Measurements from ENCODE around the gene TSPAN17. TPM values are rescaled to one million over a fixed set of nuclear protein-coding genes. Genes with fewer than 3 reads are reported as not detected.

Gene TSPAN17
- total RNA-seq, 1 experiment from 2014 or later = 23.3 TPM

DNA sequence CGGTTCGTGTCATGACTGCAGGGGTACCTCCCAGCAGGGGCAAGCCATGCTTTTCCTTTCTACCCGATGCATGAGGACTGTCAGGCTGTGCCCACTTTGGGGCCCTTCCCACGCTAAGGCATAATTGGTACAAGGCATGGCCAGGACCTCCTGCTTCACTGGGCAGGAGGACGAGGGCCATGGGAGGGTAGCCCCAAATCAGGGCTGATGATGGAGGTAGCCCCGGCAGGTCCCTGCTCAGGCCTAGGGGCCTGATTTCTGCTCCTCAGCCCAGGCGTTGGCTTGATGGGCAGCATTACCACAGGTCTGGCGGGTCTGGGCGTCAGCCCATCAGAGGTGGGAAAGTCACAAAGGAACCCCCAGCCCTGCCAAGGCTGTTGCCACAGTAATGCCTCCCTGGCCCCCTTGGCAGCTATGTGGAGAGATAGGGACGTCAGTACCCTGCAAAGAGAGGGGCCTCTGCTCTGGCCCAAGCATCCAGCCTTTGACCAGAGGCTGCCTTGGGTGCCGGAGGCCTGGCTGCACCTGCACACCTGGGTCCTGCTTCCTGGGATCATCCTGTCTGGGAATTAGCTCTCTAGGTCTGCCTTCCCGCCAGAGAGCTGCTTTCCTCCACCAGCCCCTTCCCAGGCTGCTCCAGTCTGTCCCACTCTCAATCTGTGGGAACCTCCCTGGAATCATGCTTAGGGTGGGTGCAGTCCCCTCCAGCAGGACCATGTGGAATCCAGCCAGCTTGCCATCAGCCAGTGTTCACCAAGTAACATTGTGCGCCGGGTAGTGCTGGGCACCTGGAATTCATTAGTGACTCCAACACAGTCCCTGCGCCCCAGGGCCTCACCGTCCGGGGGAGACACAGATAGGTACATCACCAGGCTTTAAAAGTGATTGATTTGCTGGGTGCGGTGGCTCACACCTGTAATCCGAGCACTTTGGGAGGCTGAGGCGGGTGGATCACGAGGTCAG lies 15.4 kb downstream of the TSPAN17 start:
- Histone ChIP-seq H3K27me3 (replicated peaks; ENCODE audit: insufficient read depth, low read depth, low read length, poor library complexity) (no peaks in the 10 kb centered on the region), H3K27ac (ENCODE audit: low read depth, low read length, poor library complexity, severe bottlenecking) (no peak overlapping the region), H3K4me1 (ENCODE audit: insufficient read depth, low read length, poor library complexity, severe bottlenecking) (no peaks in the 10 kb centered on the region), H3K36me3 (ENCODE audit: insufficient read depth, low read length, poor library complexity, severe bottlenecking) (no peaks in the 10 kb centered on the region), H3K4me3 (ENCODE audit: low read depth, low read length, poor library complexity, severe bottlenecking) (no peak overlapping the region), H3K9me3 (ENCODE audit: low read depth, low read length, poor library complexity, severe bottlenecking) (no peaks in the 10 kb centered on the region)
- ChIA-PET CTCF (interaction anchor here (0.6 kb wide), 1 partner anchor 290 kb away, joined by 4 read pairs; no protein-coding TSS in a partner anchor), POLR2A (ENCODE audit: low non-redundant PET) (no interaction called here)
- no peak for DNase-seq (ENCODE audit: low spot score)
- intact Hi-C loops (cut with micrococcal nuclease; ENCODE audit: unreplicated experiment) = no loop called here
- TF ChIP-seq EZH2 (IDR thresholded peaks at IDR 0.05; ENCODE audit: borderline replicate concordance, low read depth, low read length, poor library complexity, severe bottlenecking) = no peak
- TF ChIP-seq, protein P1, sequence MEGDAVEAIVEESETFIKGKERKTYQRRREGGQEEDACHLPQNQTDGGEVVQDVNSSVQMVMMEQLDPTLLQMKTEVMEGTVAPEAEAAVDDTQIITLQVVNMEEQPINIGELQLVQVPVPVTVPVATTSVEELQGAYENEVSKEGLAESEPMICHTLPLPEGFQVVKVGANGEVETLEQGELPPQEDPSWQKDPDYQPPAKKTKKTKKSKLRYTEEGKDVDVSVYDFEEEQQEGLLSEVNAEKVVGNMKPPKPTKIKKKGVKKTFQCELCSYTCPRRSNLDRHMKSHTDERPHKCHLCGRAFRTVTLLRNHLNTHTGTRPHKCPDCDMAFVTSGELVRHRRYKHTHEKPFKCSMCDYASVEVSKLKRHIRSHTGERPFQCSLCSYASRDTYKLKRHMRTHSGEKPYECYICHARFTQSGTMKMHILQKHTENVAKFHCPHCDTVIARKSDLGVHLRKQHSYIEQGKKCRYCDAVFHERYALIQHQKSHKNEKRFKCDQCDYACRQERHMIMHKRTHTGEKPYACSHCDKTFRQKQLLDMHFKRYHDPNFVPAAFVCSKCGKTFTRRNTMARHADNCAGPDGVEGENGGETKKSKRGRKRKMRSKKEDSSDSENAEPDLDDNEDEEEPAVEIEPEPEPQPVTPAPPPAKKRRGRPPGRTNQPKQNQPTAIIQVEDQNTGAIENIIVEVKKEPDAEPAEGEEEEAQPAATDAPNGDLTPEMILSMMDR (conservative IDR thresholded peaks at IDR 0.05; ENCODE audit: low read depth, low read length) = no peak
- no TSS peak for BruUV-seq (replicated peaks)

DNA sequence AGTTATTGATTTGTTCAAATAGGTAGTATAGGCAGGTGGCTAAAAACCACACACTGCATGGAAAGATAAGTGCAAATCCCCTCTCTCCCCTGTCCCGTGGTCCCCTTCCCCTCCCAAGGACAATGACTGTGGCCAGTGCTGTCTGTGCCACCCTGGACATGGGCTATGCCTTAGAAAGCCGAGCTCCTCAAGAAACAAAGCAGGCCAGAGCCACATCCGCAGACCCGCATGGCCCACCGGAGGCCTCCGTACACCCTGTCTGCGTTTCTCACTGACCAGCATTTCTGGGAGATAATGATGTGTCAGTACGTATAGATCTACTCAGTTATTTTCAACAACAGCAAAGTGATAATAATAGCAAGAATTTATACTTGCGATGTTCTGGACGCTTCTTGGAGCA lies 16.3 kb downstream of the TSPAN17 start:
- BruUV-seq (replicated peaks) = no TSS peak
- Histone ChIP-seq H3K27ac (ENCODE audit: low read depth, low read length, poor library complexity, severe bottlenecking) (no peak overlapping the region), H3K4me1 (ENCODE audit: insufficient read depth, low read length, poor library complexity, severe bottlenecking) (no peaks in the 10 kb centered on the region), H3K4me3 (ENCODE audit: low read depth, low read length, poor library complexity, severe bottlenecking) (no peak overlapping the region), H3K36me3 (ENCODE audit: insufficient read depth, low read length, poor library complexity, severe bottlenecking) (no peaks in the 10 kb centered on the region), H3K9me3 (ENCODE audit: low read depth, low read length, poor library complexity, severe bottlenecking) (no peaks in the 10 kb centered on the region), H3K27me3 (replicated peaks; ENCODE audit: insufficient read depth, low read depth, low read length, poor library complexity) (no peaks in the 10 kb centered on the region)
- TF ChIP-seq, protein P1 (conservative IDR thresholded peaks at IDR 0.05; ENCODE audit: low read depth, low read length) = no peak
- TF ChIP-seq EZH2 (IDR thresholded peaks at IDR 0.05; ENCODE audit: borderline replicate concordance, low read depth, low read length, poor library complexity, severe bottlenecking) = no peak
- CTCF ChIA-PET = no interaction called here
- POLR2A ChIA-PET (ENCODE audit: low non-redundant PET) = no interaction called here
- no peak for DNase-seq (ENCODE audit: low spot score)
- intact Hi-C loops (cut with micrococcal nuclease; ENCODE audit: unreplicated experiment) = no loop called here

DNA sequence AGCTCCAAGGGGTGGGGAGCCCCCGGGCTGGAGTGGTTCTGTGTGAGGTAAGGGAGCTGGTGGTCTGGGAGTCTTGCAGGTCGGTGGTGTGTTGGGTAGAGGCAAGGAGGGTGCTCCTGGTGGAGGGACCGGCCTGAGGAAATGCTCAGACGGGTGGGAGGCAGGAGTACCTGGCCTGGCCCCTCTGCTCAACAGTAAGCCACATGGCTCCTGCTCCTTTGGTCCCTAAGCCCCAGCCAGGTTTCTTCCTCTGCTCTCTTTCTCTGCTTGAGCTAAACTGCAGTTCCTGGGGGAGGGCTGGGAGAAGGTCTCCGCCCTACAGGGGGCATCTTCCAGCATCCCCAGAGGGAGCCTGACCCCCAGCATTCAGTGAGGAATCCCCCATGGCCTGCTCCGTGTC lies 17.2 kb downstream of the TSPAN17 start:
- Histone ChIP-seq H3K4me1 (ENCODE audit: insufficient read depth, low read length, poor library complexity, severe bottlenecking) (no peaks in the 10 kb centered on the region), H3K27ac (ENCODE audit: low read depth, low read length, poor library complexity, severe bottlenecking) (no peak overlapping the region), H3K27me3 (replicated peaks; ENCODE audit: insufficient read depth, low read depth, low read length, poor library complexity) (no peaks in the 10 kb centered on the region), H3K4me3 (ENCODE audit: low read depth, low read length, poor library complexity, severe bottlenecking) (no peak overlapping the region), H3K9me3 (ENCODE audit: low read depth, low read length, poor library complexity, severe bottlenecking) (no peaks in the 10 kb centered on the region), H3K36me3 (ENCODE audit: insufficient read depth, low read length, poor library complexity, severe bottlenecking) (no peaks in the 10 kb centered on the region)
- no peak for DNase-seq (ENCODE audit: low spot score)
- TF ChIP-seq, protein P1 (conservative IDR thresholded peaks at IDR 0.05; ENCODE audit: low read depth, low read length) = no peak
- TF ChIP-seq EZH2 (IDR thresholded peaks at IDR 0.05; ENCODE audit: borderline replicate concordance, low read depth, low read length, poor library complexity, severe bottlenecking) = no peak
- intact Hi-C loops (cut with micrococcal nuclease; ENCODE audit: unreplicated experiment) = no loop called here
- ChIA-PET CTCF (no interaction called here), POLR2A (ENCODE audit: low non-redundant PET) (no interaction called here)
- BruUV-seq (replicated peaks) = no TSS peak

All from A673 (cell line).